HL-60/S4 treated with retinoic acid at 250 ng/mL for 4 days and 3 days (cell line): ENCODE measurements around the gene PIK3AP1.
"Not testable (repeated sequence)": the region's sequence is repeated elsewhere in the genome, so short reads cannot be mapped to it uniquely, and the experiment has no call there.

Experiments
- in situ Hi-C: fragments of 300-500 bp; cut with MboI; formaldehyde crosslinking; loops from 2 replicates; pipeline ENCODE4 v1.7.0; 2022; ENCODE audit warnings: low sequenced_read_pairs

The PIK3AP1 gene

GRCh38 chr10:96720422-96721206, at the start of gene PIK3AP1:
TSS of gene PIK3AP1 (minus strand) at chr10:96720514. CDS start at chr10:96720394, 120 bp downstream.
- in situ Hi-C loops: no loop called here

GRCh38 chr10:96768136-96768535, 47.8 kb upstream of the PIK3AP1 start:
- in situ Hi-C loops: no loop called here

- in situ Hi-C loops: no loop called here
Observed at GRCh38 chr10:96767611-96768010, 47.3 kb upstream of the PIK3AP1 start.

- in situ Hi-C loops: no loop called here
Observed at GRCh38 chr10:96765406-96766240, 45.3 kb upstream of the PIK3AP1 start.

GRCh38 chr10:96764425-96765060, 44.2 kb upstream of the PIK3AP1 start:
- in situ Hi-C loops: no loop called here

- in situ Hi-C loops: no loop called here
Observed at GRCh38 chr10:96758423-96758822, 38.1 kb upstream of the PIK3AP1 start.

- in situ Hi-C loops: no loop called here
Observed at GRCh38 chr10:96756111-96756903, 36.0 kb upstream of the PIK3AP1 start.

- in situ Hi-C loops: no loop called here
Observed at GRCh38 chr10:96753956-96754355, 33.6 kb upstream of the PIK3AP1 start.

- in situ Hi-C loops: no loop called here
Observed at GRCh38 chr10:96752375-96752774, 32.1 kb upstream of the PIK3AP1 start.

- in situ Hi-C loops: not testable (repeated sequence)
Observed at GRCh38 chr10:96750316-96750715, 30.0 kb upstream of the PIK3AP1 start.

GRCh38 chr10:96747734-96748550, 27.6 kb upstream of the PIK3AP1 start:
- in situ Hi-C loops: no loop called here

GRCh38 chr10:96746503-96746902, 26.2 kb upstream of the PIK3AP1 start:
- in situ Hi-C loops: no loop called here

GRCh38 chr10:96745950-96746349, 25.6 kb upstream of the PIK3AP1 start:
- in situ Hi-C loops: no loop called here

GRCh38 chr10:96743988-96744585, 23.8 kb upstream of the PIK3AP1 start:
- in situ Hi-C loops: no loop called here

- in situ Hi-C loops: not testable (repeated sequence)
Observed at GRCh38 chr10:96741557-96741956, 21.2 kb upstream of the PIK3AP1 start.

- in situ Hi-C loops: no loop called here
Observed at GRCh38 chr10:96740579-96741281, 20.4 kb upstream of the PIK3AP1 start.

GRCh38 chr10:96740141-96740540, 19.8 kb upstream of the PIK3AP1 start:
- in situ Hi-C loops: no loop called here

- in situ Hi-C loops: not testable (repeated sequence)
Observed at GRCh38 chr10:96737307-96737902, 17.1 kb upstream of the PIK3AP1 start.
